NCI-H2196 (cell line): ENCODE data around the gene P2RX3.
A peak's percentile ranks its signal among the peaks of the same experiment; 100 is the strongest.
"Not testable (repeated sequence)": the region's sequence is repeated elsewhere in the genome, so short reads cannot be mapped to it uniquely, and the experiment has no call there.

Experiments used
- DNase-seq: peaks from one replicate; lab custom pipeline; 2025; ENCODE audit not compliant: unreplicated experiment; lab: John Stamatoyannopoulos, UW

The P2RX3 gene

GRCh38 chr11:57338142-57338541 lies at the start of gene P2RX3:
TSS of gene P2RX3 (plus strand) at chr11:57338352. CDS start at chr11:57338551, 199 bp downstream.
- DNase-seq = no peak

GRCh38 chr11:57288771-57289579 lies 49.2 kb upstream of the P2RX3 start:
- DNase-seq = peak; percentile 36

GRCh38 chr11:57290288-57290687 lies 47.9 kb upstream of the P2RX3 start:
- no peak for DNase-seq

- peak; percentile 75 for DNase-seq
Observed at GRCh38 chr11:57294225-57295131, 43.7 kb upstream of the P2RX3 start.

GRCh38 chr11:57296205-57296604 lies 41.9 kb upstream of the P2RX3 start:
- DNase-seq = not testable (repeated sequence)

GRCh38 chr11:57297221-57297620 lies 40.9 kb upstream of the P2RX3 start:
- DNase-seq = no peak

GRCh38 chr11:57299150-57299737 lies 38.9 kb upstream of the P2RX3 start:
- no peak for DNase-seq

- no peak for DNase-seq
Observed at GRCh38 chr11:57300785-57301184, 37.4 kb upstream of the P2RX3 start.

- no peak for DNase-seq
Observed at GRCh38 chr11:57301711-57302423, 36.3 kb upstream of the P2RX3 start.

- no peak for DNase-seq
Observed at GRCh38 chr11:57302489-57302888, 35.7 kb upstream of the P2RX3 start.

- DNase-seq = no peak
Observed at GRCh38 chr11:57303280-57303989, 34.7 kb upstream of the P2RX3 start.

GRCh38 chr11:57303990-57304579 lies 34.1 kb upstream of the P2RX3 start:
- peak; percentile 19 for DNase-seq

GRCh38 chr11:57305523-57305922 lies 32.6 kb upstream of the P2RX3 start:
- no peak for DNase-seq

GRCh38 chr11:57306161-57306876 lies 31.8 kb upstream of the P2RX3 start:
- peak; percentile 10 for DNase-seq

- DNase-seq = no peak
Observed at GRCh38 chr11:57306940-57307565, 31.1 kb upstream of the P2RX3 start.

- no peak for DNase-seq
Observed at GRCh38 chr11:57307666-57308270, 30.4 kb upstream of the P2RX3 start.

- no peak for DNase-seq
Observed at GRCh38 chr11:57308426-57309060, 29.6 kb upstream of the P2RX3 start.
